ENCODE data around the gene PSMB9. TPM values are rescaled to one million over a fixed set of nuclear protein-coding genes. Genes with fewer than 3 reads are reported as not detected.

The PSMB9 gene
- polyA plus RNA-seq, 4 donors: 5.7 to 6.4 (median 6.0) TPM

DNA sequence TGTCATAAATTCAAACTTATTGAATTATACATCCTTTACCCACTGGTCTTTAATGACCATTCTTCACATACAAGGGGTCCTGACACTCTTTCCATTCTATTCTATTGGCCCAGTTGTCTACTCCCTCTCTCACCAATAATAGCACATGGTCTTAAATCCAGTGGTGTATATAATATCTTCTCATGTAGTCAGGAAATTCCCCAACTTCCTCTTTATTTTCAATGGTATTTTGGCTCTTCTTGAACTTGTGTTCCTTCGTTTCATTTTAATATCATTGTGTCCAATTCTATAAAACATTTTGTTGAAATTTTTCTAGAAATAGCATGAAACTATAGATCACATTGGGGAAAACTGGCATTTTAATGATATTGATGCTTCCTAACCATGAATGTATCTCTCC is 36.8 kb downstream of the PSMB9 start:
- DNase-seq (ENCODE audit: low read depth in 4 of 4, low spot score in 3 of 4): no peak

- peak; percentile 91 to 94 (median 92) for DNase-seq (ENCODE audit: low read depth in 4 of 4, low spot score in 3 of 4)
Measured at GRCh38 chr6:32894085-32895005, 40.4 kb downstream of the PSMB9 start.

DNA sequence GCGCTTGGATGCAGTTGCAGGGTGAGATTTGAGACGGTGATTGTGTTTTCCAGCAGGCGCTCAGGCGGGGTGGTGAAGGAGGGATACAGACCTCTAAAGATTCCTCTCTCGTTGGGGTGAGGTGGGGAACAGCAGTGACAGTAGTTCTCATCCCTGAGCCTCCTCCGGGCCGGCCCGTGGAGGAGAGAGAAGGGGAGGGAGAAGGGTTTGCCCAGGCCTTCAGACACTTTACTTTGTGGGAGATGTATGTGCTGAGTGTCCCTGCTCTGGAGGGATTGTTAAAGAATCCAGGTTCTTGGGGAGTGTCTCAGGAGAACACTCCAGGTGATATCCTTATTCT is 41.0 kb downstream of the PSMB9 start:
- DNase-seq (ENCODE audit: low read depth in 4 of 4, low spot score in 3 of 4): no peak

GRCh38 chr6:32903952-32904351 is 50.0 kb downstream of the PSMB9 start:
- DNase-seq (ENCODE audit: low read depth in 4 of 4, low spot score in 3 of 4): no peak

DNA sequence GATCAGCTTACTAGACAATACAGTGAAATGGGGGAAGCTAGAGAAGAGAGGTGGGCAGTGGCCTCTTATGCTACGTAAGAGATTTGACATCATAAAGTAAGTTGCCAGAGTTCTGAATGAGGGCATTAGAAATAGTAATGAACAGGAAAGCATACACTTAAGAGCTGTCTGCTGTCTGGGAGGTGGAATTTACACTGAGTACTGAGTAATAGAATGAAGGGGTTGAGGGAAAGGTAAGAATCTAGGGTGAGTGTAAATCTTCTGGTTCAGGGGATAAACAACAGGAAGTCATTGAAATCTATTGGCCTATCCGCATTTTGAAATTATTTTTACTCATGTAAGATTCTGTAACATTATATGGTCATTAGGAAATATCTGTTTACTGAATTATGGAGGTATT is 51.1 kb downstream of the PSMB9 start:
- DNase-seq (ENCODE audit: low read depth in 4 of 4, low spot score in 3 of 4): no peak

- no peak for DNase-seq (ENCODE audit: low read depth in 4 of 4, low spot score in 3 of 4)
Measured at GRCh38 chr6:32906539-32906938, 52.5 kb downstream of the PSMB9 start.

- no peak for DNase-seq (ENCODE audit: low read depth in 4 of 4, low spot score in 3 of 4)
Measured at GRCh38 chr6:32908897-32909296, 54.9 kb downstream of the PSMB9 start.

Other genes starting within 250 kb of the PSMB9 start
- gene HLA-DQA1, start 216.8 kb upstream of the PSMB9 start, polyA plus RNA-seq (ENCODE audit: insufficient read length in 4 of 4): 1 to 10 TPM; 2.2 to 4.5 (median 3.6) TPM
- 10 to 100 TPM in 1 of 4 donors, 1 to 10 TPM in 3; 3.1 to 11.8 (median 6.1) TPM for gene HLA-DQB1, start 187.5 kb upstream of the PSMB9 start, polyA plus RNA-seq (ENCODE audit: insufficient read length in 4 of 4)
- gene HLA-DQA2, start 112.8 kb upstream of the PSMB9 start, polyA plus RNA-seq (ENCODE audit: insufficient read length in 4 of 4): under 1 TPM in 2 of 4 donors, not detected in 2; 0.30 to 0.31 TPM
- 1 to 10 TPM in 2 of 4 donors, under 1 TPM in 1, not detected in 1; 0.87 to 1.1 (median 1.0) TPM for gene HLA-DQB2, start 90.7 kb upstream of the PSMB9 start, polyA plus RNA-seq (ENCODE audit: insufficient read length in 4 of 4)
- under 1 TPM in 3 of 4 donors, not detected in 1; 0.14 to 0.29 (median 0.27) TPM for gene HLA-DOB, start 37.2 kb upstream of the PSMB9 start, polyA plus RNA-seq (ENCODE audit: insufficient read length in 4 of 4)
- 10 to 100 TPM in 2 of 4 donors, 1 to 10 TPM in 2; 9.9 to 13.3 (median 10.6) TPM for gene TAP2, start 15.5 kb upstream of the PSMB9 start, polyA plus RNA-seq (ENCODE audit: insufficient read length in 4 of 4)
- 10 to 100 TPM; 19.4 to 24.4 (median 22.5) TPM for gene PSMB8, start 10.1 kb upstream of the PSMB9 start, polyA plus RNA-seq (ENCODE audit: insufficient read length in 4 of 4)
- gene TAP1, start 488 bp upstream of the PSMB9 start, polyA plus RNA-seq (ENCODE audit: insufficient read length in 4 of 4): 10 to 100 TPM in 1 of 4 donors, 1 to 10 TPM in 3; 9.4 to 11.0 (median 9.7) TPM
- 10 to 100 TPM in 3 of 4 donors, 1 to 10 TPM in 1; 9.1 to 76.6 (median 62.8) TPM for gene HLA-DMB, start 86.8 kb downstream of the PSMB9 start, polyA plus RNA-seq (ENCODE audit: insufficient read length in 4 of 4)
- 10 to 100 TPM in 3 of 4 donors, 1 to 10 TPM in 1; 6.2 to 18.5 (median 15.6) TPM for gene HLA-DMA, start 98.9 kb downstream of the PSMB9 start, polyA plus RNA-seq (ENCODE audit: insufficient read length in 4 of 4)
- 100 to 1,000 TPM; 274 to 342 (median 333) TPM for gene BRD2, start 114.4 kb downstream of the PSMB9 start, polyA plus RNA-seq (ENCODE audit: insufficient read length in 4 of 4)
- 1 to 10 TPM; 4.5 to 5.7 (median 5.0) TPM for gene HLA-DOA, start 155.4 kb downstream of the PSMB9 start, polyA plus RNA-seq (ENCODE audit: insufficient read length in 4 of 4)
- 10 to 100 TPM; 17.1 to 20.5 (median 18.3) TPM for gene HLA-DPA1, start 219.5 kb downstream of the PSMB9 start, polyA plus RNA-seq (ENCODE audit: insufficient read length in 4 of 4)
- 10 to 100 TPM; 16.7 to 20.4 (median 17.2) TPM for gene HLA-DPB1, start 221.8 kb downstream of the PSMB9 start, polyA plus RNA-seq (ENCODE audit: insufficient read length in 4 of 4)